GM18867 (cell line): ENCODE data around the gene BMP2K.
A peak's percentile ranks its signal among the peaks of the same experiment; 100 is the strongest.

Experiments used
- ATAC-seq: cut with Tn5 transposase; IDR thresholded peaks from one replicate; pipeline ENCODE4 v1.9.1; 2021; ENCODE audit warnings: mild to moderate bottlenecking, moderate library complexity; ENCODE audit not compliant: unreplicated experiment

BMP2K gene

DNA sequence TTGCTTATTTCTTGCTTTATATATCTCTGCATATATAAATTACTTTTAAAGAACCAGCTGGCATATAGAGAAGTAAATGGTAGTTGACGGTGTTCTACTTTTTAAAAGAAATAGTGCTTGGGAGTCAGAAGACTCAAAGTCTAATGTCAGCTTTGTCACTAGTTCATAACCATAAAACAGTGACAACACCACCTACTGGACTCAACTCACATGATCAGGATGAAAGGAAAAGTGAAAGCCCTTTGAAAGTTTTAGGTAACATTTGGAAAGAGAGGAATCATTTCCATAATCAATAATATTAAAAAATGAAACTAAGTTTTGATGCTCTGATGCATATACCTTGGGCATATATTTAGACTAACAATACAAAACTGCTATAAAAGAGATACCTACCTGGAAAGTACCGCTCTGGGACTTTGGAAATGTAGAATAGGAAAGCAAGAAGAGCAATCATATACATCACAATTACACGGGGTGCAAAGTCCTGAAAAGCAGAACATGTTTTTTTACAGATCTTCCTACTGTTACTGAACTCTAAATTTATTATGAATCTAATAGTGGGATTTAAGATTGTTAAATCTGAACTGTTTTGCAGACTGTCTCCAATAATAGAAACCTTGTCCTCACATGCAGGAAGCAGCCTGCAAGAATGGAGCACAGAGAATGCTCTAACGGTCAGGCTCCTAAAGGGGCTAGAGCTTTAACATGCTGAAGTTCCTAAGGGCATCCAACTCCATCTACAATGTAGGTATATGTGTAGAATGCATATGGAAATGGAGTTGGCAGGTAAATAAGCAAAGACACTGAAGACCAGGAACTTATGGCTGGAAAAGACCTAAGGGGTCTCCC lies 147.5 kb downstream of the BMP2K start:
- ATAC-seq: peak; percentile 55

DNA sequence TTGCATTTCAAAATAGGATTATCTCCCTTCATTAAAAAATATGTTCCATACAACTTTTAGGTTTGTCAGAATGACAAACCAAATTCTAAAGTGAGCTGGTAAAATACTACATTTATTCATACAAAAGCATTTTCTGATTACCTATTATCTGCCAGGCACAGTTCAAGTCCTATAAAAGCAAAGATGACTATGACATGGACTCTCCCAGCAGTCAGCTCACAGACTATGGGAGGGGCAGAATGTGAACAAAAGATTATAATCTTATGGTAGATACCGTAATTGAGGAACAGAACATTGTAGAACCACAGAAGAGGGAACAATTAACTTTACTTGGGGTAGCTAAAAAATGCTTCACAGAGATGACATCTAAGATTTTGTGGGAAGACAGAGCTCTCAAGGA lies 150.7 kb downstream of the BMP2K start:
- ATAC-seq: no peak

DNA sequence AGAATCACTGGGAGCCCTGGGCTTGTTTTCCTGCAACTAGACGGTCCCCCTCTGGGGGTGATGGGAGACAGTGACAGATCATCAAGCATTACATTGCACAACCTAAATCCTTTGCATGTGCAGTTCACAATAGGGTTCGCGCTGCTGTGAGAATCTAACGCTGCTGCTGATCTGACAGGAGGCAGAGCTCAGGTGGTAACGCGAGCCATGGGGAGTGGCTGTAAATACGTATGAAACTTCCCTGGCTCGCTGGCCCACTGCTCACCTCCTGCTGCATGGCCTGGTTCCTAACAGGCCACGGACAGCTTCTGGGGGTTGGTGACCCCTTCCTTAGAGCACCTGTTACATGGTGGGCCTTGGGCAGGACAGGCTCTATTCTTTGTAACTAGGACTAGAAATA lies 152.7 kb downstream of the BMP2K start:
- ATAC-seq: no peak

DNA sequence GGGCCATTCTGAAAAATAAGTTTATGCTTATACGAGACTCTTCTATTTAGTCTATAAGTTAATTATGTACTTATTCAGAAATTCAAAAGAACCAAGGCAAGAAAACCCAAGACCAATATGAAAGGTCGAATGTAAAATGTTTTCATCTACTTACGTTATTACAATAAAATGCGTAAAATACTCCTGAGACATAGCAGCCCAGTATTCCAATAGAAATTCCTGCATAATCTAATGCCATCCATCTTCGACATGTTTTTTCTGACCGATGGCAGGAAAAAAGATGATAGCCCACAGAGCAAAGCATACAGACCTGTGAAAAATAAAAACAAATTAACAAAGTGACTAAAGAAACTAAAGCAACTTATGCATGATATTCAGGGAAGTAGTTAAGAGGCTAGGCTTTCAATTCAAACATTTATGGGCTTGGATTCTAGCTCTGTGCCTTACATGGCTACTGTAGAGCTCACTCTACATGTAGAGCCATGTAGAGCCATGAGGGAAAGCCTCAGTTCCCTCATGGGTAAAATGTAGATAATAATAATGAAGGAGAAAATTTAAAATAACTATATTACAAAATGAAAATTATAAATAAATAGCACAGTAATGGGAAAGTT lies 154.0 kb downstream of the BMP2K start:
- no peak for ATAC-seq

DNA sequence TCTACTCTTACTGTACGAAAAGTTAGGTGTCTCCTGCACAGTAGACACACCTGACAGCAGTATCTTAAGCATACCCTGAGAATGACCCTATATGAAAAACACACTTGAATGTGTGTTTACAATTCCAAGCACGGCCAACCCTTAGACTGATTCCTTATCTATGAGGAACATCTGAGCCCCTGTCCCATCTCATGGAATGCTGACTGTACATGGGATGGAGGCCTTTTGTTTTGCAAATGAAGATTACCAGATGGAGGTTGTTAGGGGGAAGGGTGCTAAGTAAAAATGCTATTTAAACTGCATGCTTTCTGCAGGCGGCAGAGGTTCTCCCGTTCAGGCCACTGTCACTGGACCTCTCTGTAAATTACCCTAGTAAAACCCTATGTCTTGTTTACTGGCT lies 160.8 kb downstream of the BMP2K start:
- no peak for ATAC-seq

DNA sequence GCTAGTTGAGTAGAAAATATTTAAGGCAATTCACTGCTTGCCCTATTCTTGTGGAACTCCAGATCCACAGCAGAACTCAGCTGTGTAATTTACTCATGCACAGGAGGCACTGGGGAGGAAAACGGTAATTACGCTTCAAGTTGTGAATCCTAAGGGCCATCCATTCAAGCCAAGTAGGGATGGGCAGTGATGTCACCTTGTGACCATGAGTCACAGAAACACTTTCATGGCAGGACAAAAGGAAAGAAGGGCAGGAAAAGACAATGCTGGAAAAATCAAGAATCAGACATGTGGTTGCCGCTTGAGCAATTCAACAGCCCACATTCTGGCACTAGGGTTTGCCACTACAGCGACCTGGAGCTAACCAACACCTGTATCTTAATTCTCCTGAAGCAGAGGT lies 161.7 kb downstream of the BMP2K start:
- ATAC-seq: no peak

DNA sequence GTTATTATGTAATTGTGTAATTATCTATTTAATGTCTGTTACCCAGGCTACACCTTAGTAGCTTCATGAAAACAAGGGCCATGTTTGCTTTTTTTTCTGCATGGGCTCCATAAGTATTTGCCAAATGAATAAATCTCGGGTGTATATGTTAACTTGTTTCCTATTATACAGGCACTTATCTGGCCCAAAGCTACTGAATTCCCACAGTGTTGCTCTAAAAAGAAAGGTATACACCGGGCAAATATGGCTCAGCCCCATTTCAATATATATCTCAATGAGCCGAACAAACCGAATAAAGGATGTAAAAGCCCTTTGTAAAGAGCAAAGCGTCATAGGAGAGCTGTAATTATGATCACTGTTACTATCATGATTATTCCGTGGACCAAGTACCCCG lies 162.3 kb downstream of the BMP2K start:
- no peak for ATAC-seq

DNA sequence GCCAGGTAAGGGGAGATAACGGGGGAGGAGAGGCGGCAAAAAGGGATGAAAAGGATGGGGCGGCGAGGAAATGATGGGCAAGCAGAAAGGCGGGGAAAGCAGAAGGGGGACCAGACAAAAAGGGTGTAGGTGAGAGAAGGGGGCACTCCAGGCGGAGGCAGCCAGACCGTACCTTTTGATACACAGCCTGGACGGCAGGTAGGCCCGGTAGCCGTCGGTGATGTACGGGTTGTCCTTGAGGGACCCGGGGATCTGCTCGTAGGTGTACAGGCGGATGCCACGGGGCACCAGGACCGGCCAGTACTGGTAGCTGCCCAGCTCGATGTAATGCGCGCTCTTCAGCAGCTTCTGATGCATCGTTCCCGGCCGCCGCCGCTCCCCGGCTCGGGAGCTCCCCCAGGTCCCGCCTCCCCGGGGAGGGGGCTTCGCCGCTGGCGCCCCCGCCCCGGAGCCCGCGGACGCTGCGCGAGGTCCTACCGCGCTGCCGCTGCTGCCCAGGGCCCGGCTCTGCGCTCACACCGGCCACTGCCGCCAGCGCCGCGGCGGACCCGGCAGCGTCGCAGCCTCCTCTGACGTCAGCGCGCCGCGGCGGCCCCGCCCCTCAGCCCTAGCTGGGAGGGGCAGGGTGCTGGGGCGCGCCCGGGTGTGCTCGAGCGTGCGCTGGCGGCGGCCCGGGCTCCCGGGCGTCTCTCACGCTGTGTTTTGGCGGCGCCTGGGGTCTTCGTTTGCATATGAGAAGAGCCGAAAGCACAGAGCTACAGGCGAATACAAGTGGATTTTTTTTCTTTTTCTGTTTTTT lies 162.9 kb downstream of the BMP2K start, which contains the start of gene PAQR3:
PAQR3 (minus strand) TSS at position 571 of the 799 bp plus-strand sequence; CDS start at position 357, 214 bp downstream.
- peak; percentile 98 for ATAC-seq

DNA sequence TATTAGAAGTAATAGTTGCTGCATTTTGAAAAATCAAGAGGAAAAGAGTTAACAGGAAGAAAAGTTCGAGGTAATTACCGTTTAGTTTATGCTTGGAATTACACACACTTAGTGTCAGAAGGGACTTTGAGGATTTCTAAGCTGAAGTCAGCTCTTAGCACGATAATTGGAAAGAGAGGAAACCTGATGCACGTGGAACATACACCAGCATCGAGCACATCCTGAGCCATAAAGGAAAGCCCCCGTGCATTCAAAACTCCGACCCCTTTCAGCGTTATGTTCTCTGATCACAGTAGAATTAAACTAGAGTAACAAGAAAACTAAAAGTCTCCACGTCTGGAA lies 163.5 kb downstream of the BMP2K start:
- peak; percentile 17 for ATAC-seq

DNA sequence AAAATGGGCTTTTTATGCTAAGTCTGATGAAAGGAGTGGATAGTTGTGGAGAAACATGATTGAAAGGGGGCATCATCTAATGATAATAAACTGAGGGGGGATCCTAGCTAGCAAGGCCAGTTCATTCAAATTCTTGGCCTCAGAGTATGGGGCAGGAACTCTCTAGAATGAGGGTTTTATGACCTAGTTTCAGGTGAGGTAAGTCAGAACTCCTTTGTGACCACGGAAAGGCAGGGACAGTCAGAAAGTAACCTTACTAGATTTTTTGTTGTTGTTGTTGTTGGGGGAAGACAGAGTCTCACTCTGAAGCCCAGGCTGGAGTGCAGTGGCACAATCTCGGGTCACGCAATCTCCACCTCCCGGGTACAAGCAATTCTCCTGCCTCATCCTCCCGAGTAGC lies 164.6 kb downstream of the BMP2K start:
- no peak for ATAC-seq

DNA sequence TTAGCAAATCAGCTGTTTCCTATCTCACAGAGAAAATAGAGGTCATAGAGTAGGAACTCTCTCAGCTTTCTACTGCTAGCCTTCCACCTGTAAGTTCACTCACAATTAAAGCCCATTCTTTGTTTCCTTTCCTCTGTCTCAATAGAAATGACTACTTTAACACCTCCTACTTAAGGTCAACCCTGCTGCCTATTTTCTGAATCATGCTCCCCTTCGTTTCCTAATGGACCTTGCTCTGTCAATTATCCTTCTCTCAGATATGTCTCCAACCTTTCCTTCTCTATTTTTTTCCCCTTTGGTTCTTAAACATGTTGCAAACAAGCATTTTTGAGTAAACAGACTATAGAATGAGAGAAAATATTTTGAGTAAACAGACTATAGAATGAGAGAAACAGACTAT lies 168.2 kb downstream of the BMP2K start:
- no peak for ATAC-seq

DNA sequence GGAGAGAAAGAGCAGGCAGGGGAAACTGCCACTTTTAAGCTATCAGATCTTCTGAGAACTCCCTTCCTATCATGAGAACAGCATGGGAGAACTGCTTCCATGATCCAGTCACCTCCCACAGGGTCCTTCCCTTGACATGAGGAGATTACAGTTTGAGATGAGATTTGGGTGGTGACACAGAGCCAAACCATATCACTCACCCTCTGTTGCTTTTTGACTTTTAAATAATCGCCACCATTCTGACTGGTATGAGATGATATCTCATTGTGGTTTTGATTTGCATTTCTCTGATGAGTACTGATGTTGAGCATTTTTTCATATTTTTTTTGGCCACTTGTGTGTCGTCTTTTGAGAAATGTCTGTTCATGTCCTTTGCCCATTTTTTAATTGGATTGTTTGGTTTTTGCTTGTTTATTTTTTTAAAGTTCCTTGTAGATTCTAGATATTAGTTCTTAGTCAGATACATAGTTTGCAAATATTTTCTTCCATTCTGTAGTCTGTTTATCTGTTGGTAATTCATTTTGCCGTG lies 169.6 kb downstream of the BMP2K start:
- ATAC-seq: no peak

DNA sequence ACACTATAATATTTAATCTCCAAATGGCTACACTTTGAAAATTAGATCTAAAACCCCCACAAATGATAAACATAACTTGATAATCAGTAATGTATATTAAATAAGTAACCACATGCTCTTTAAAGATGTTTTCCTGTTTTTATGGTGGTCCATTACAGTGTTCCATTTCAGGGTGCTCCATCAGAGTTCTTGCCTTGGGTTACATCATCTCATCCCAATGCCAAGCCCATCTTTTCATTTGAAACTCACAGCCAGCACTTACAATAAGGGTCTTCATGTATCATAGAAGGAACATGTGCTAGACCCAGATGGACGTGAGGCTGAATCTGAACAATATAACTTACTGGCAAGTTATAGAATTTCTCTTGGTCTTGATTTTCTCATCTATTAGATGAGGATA lies 173.6 kb downstream of the BMP2K start:
- no peak for ATAC-seq

DNA sequence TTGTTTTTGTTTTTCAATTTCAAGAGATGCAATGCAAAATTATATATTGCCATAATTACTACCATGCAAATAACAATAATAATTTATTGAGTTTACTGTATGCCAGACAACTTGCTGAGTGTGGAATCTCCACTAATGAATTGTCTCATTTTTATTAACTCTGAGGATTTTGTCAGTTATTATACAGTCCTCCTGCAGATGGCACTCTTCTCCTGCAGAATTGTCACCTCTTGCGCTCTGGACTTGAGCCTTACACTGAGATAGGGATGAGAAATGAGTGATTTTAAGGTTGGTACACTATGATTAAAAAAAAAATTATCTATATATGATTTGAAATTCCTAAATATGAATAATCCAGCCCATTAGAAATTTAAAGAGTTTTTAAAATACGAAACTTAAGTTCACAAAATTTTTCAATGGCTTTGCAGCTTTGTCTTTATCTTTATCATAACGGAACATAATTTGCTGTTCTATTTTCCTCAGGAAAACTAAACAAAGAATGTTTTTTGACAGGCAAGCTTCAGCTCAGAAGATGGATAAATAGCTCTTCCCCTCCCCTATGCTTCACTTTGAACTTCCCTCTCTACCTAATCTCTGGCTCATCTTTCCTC lies 175.8 kb downstream of the BMP2K start:
- peak; percentile 82 for ATAC-seq

DNA sequence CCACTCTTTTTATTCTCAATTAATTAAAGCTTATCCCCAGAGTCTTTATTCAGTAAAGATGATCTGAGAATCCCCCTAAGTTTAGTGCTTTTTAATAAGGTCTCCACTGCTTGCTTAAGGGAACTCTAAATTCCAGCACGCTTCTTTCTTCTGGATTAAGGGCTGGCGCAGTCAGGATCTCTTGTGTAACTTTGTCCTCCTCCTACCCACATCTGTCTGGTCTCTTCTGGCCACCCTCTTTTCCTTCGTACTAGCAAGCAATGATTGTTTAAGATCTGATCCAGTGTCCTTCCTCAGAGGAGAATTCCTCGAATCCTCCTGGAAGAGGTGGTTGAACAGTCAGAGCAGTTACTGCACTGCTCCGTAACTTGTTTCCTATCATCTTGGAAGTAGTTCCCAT lies 177.1 kb downstream of the BMP2K start:
- ATAC-seq: no peak

DNA sequence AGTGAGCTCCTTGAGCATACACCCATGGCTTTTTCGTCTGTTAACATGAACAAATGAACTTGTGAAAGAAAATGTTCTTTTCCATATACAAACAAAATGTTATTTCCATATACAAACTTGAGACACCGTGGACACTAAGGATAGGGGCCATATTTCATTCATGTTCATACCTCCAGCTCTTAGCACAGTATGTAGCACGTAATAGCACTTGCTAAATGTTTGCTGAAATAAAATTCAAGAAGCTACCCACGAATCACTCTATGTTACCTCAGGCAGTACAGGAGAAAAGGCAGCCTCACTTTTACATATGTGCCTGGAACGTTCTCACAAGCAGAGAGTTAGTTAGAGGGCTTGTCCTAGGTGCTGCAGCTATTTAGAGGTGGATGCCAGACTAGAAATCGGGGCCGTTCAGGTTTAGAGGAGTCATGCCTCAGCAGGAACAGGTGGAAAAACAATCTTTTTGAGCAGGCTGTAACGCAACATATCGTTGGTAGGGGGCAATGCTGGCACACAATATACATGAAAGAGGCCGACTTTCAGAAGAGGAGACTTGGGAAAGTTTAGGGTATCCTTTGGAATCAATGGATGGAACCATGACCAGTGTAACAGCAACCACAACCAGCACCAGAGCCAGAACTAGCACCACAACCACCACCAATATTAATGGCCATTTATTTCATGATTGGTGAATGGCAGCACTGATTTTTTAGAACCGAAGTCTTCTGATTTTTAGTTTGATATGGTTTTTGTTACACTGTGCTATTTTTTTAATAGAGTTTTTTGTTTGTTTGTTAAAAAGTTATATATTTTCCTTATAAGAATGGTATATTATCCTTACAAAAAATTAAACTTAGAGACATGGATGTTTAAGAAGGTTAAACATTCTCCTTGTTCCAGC lies 177.9 kb downstream of the BMP2K start:
- ATAC-seq: no peak

DNA sequence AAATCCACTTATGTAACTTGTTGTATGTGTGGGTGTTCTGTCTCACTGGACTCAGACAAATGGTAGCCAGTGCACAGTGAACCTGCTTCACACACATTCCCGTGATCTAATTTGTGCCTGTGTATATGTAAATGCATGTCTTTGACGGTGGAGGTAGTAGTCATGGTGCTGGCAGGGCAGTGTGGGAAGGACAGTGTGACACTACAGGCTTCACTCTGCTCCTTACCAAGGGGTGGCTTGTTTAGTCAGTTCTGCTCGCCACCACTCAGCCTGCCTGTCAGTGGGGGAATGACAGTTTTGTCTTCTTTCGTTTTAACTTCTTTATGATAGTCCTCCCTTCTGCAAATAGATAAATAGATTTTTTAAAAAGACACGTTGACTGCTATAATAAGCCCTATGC lies 180.8 kb downstream of the BMP2K start:
- no peak for ATAC-seq

DNA sequence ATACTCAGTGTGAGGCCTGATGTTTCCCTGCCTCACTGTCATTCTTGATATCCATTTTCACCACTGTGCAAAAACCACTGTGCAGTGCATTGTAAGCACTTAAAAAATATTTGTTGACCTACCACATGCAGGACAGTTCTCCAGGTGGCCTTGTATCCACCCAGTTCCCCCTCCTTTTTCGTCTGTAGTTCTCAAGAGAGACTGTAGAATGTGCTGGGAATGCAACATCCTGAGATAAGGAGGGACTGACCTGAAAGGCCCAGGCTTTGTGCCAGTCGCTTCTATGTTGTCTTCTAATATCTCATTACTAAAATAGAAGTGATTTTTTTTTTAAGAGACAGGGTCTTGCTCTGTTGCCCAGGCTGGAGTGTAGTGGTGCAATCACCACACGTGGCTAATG lies 184.8 kb downstream of the BMP2K start:
- no peak for ATAC-seq
